K562 (cell line): ENCODE results near the gene RTL10. TPM values are rescaled to one million over a fixed set of nuclear protein-coding genes. Genes with fewer than 3 reads are reported as not detected.

ENCODE experiments used
- CHD2 ChIP-seq: IDR thresholded peaks from 2 replicates; pipeline ENCODE4 v1.6.1; 2011; ENCODE audit warnings: low read depth, low read length
- MYNN ChIP-seq, 2 experiments: sonication (generic); formaldehyde crosslinking in 1 of 2; IDR thresholded peaks; 2 replicates each; pipeline versions ENCODE4 v1.5.0 to v1.6.1; 2016 to 2020; ENCODE audit warnings: antibody characterized with exemption in 1 of 2, missing genetic modification reagents in 1 of 2
- POLR2H ChIP-seq: IDR thresholded peaks from 2 replicates; pipeline ENCODE4 v1.6.1; 2016; ENCODE audit warnings: missing genetic modification characterization, low read depth, mild to moderate bottlenecking, control low read depth, missing compliant biosample characterization, moderate library complexity
- RAD51 ChIP-seq: fragments of 450-650 bp; IDR thresholded peaks from 2 replicates; pipeline ENCODE4 v1.7.1; 2016; ENCODE audit warnings: low read depth, mild to moderate bottlenecking, borderline replicate concordance
- ZBTB5 ChIP-seq: fragments of 450-650 bp; IDR thresholded peaks from 2 replicates; pipeline ENCODE4 v1.6.1; 2017; ENCODE audit warnings: antibody characterized with exemption
- ZNF639 ChIP-seq, 2 experiments: fragments of 200-800 bp in 1 of 2; sonication (Bioruptor generic) in 1 of 2; sonication (generic) in 1 of 2; formaldehyde crosslinking in 1 of 2; IDR thresholded peaks in 1 of 2; conservative IDR thresholded peaks in 1 of 2; 2 replicates each; pipeline versions ENCODE4 v1.5.0 to v1.6.1; 2016 to 2020; ENCODE audit warnings: missing compliant biosample characterization in 1 of 2, missing genetic modification characterization in 1 of 2, missing genetic modification reagents in 1 of 2
- polyA plus RNA-seq, 8 experiments: library from polyadenylated mRNA; depleted of rRNA in 4 of 8; stranded (reverse) in 5 of 8; unstranded in 3 of 8; fragments of >200 nt; fragmentation: Nextera tagmentation in 2 of 8; fragmentation: Illumina TruSeq in 1 of 8; extraction: Ambion mirVana in 2 of 8; extraction: Trizol in 1 of 8; gene quantifications; 2 replicates each; pipeline versions ENCODE4 v1.2.1 to v1.2.3, GENCODE V29; 2011 to 2014; ENCODE audit warnings: inconsistent platforms in 1 of 8, missing spikeins in 1 of 8
- total RNA-seq, 7 experiments: library from RNA; depleted of rRNA in 6 of 7; stranded (reverse); fragments of >200 nt in 6 of 7; fragmentation: Illumina TruSeq in 2 of 7; extraction: Trizol in 2 of 7; gene quantifications; 2 replicates each; pipeline versions ENCODE4 v1.2.1 to v1.2.3, GENCODE V29; 2011 to 2021; ENCODE audit warnings: low replicate concordance in 1 of 7
- TF ChIP-seq, protein P1 (sequence below): fragments of 250-450 bp; sonication (Bioruptor Pico); IDR thresholded peaks from 2 replicates; pipeline ENCODE4 v1.9.0; 2021; ENCODE audit warnings: mild to moderate bottlenecking, inconsistent platforms
- TF ChIP-seq, protein P2 (sequence below), 2 experiments: fragments of 450-650 bp in 1 of 2; sonication (generic) in 1 of 2; formaldehyde crosslinking in 1 of 2; IDR thresholded peaks; 2 replicates each; pipeline versions ENCODE4 v1.7.1 to v1.9.0; 2016 to 2022; ENCODE audit warnings: inconsistent platforms in 1 of 2, mild to moderate bottlenecking in 1 of 2, missing genetic modification reagents in 1 of 2

Gene RTL10
- total and polyA plus RNA-seq, 9 of the 15 experiments (the other 6 are each of a cell fraction or from before 2014, with no cell fraction given): 19.8 to 75.5 (median 32.5) TPM

- TF ChIP-seq ZNF639 (CRISPR knock-in tag; conservative IDR thresholded peaks at IDR 0.05 in 1 of 2, IDR thresholded peaks at IDR 0.05 in 1 of 2): 0 out of 4 replicates have a peak, but pooled peaks of 1 of the 2 experiments have one; percentile 7
- no peak for TF ChIP-seq MYNN (IDR thresholded peaks at IDR 0.05)
- TF ChIP-seq MYNN (CRISPR knock-in tag; IDR thresholded peaks at IDR 0.05): peak; percentile 48; the same call in 1 of the 2 replicates
- no peak for TF ChIP-seq ZBTB5
- TF ChIP-seq POLR2H (tag): no peak
- TF ChIP-seq, protein P1, sequence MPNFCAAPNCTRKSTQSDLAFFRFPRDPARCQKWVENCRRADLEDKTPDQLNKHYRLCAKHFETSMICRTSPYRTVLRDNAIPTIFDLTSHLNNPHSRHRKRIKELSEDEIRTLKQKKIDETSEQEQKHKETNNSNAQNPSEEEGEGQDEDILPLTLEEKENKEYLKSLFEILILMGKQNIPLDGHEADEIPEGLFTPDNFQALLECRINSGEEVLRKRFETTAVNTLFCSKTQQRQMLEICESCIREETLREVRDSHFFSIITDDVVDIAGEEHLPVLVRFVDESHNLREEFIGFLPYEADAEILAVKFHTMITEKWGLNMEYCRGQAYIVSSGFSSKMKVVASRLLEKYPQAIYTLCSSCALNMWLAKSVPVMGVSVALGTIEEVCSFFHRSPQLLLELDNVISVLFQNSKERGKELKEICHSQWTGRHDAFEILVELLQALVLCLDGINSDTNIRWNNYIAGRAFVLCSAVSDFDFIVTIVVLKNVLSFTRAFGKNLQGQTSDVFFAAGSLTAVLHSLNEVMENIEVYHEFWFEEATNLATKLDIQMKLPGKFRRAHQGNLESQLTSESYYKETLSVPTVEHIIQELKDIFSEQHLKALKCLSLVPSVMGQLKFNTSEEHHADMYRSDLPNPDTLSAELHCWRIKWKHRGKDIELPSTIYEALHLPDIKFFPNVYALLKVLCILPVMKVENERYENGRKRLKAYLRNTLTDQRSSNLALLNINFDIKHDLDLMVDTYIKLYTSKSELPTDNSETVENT (CRISPR knock-in tag): peak; percentile 62; the same call in 1 of the 2 replicates
- TF ChIP-seq RAD51: no peak
- TF ChIP-seq, protein P2, sequence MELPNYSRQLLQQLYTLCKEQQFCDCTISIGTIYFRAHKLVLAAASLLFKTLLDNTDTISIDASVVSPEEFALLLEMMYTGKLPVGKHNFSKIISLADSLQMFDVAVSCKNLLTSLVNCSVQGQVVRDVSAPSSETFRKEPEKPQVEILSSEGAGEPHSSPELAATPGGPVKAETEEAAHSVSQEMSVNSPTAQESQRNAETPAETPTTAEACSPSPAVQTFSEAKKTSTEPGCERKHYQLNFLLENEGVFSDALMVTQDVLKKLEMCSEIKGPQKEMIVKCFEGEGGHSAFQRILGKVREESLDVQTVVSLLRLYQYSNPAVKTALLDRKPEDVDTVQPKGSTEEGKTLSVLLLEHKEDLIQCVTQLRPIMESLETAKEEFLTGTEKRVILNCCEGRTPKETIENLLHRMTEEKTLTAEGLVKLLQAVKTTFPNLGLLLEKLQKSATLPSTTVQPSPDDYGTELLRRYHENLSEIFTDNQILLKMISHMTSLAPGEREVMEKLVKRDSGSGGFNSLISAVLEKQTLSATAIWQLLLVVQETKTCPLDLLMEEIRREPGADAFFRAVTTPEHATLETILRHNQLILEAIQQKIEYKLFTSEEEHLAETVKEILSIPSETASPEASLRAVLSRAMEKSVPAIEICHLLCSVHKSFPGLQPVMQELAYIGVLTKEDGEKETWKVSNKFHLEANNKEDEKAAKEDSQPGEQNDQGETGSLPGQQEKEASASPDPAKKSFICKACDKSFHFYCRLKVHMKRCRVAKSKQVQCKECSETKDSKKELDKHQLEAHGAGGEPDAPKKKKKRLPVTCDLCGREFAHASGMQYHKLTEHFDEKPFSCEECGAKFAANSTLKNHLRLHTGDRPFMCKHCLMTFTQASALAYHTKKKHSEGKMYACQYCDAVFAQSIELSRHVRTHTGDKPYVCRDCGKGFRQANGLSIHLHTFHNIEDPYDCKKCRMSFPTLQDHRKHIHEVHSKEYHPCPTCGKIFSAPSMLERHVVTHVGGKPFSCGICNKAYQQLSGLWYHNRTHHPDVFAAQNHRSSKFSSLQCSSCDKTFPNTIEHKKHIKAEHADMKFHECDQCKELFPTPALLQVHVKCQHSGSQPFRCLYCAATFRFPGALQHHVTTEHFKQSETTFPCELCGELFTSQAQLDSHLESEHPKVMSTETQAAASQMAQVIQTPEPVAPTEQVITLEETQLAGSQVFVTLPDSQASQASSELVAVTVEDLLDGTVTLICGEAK (IDR thresholded peaks at IDR 0.05): no peak
- TF ChIP-seq, protein P2 (CRISPR knock-in tag; IDR thresholded peaks at IDR 0.05): peak; percentile 63
- no peak for TF ChIP-seq CHD2
Measured at GRCh38 chr22:19903031-19903430, 48.4 kb upstream of the RTL10 start (continued).
